ENCODE results near the gene SVIL. TPM values are rescaled to one million over a fixed set of nuclear protein-coding genes. Genes with fewer than 3 reads are reported as not detected.

SVIL gene
- total RNA-seq, 1 donor from 2014 or later = 58.5 TPM

DNA sequence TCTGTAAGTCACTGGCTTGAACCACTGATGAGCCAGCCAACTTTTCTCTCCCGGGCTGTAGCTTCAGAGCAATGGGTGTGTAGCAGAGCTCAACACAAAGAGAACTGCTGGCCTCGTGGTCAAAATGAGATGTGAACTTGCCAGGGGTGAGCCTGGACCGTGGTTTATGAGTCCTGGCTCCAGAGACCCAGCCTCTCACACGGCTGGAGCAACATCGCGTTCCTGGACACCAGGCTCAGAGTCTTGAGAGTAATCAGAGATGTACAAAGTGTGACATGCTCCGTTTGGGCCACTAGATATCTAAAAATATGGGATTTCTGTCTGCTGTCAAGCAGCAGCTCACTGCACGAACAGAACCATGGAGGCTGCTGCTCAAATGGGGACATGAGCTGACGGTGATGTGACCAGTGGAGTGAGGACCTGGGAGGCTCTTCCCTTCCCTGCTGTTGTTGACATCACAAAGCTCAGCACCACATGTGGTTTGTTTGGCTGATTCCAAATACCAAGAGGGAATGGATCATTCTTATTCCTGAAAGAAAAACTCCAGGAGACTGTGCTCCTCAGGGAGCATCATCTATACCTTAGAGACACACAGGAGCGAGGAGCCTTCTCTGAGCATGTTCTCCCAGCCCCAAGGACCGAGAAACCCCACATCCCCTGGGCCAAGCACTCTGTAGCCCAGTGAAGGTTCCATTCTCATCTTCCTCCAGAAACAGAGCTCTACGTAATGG lies 9.2 kb upstream of the SVIL start:
- no peak overlapping the region for H3K4me3 ChIP-seq (ENCODE audit: low read depth, low read length)
- TF ChIP-seq CTCF (conservative IDR thresholded peaks at IDR 0.05; ENCODE audit: low read depth, low read length) = no peak
- DNase-seq (ENCODE audit: low read depth) = no peak

- DNase-seq (ENCODE audit: low read depth) = no peak
- H3K4me3 ChIP-seq (ENCODE audit: low read depth, low read length) = no peak overlapping the region
- TF ChIP-seq CTCF (conservative IDR thresholded peaks at IDR 0.05; ENCODE audit: low read depth, low read length) = no peak
Observed at GRCh38 chr10:29642990-29643389, 8.2 kb upstream of the SVIL start.

GRCh38 chr10:29637537-29637936 lies 2.8 kb upstream of the SVIL start:
- no peak for DNase-seq (ENCODE audit: low read depth)
- no peak for TF ChIP-seq CTCF (conservative IDR thresholded peaks at IDR 0.05; ENCODE audit: low read depth, low read length)
- no peak overlapping the region for H3K4me3 ChIP-seq (ENCODE audit: low read depth, low read length)

GRCh38 chr10:29636178-29636577 lies 1.4 kb upstream of the SVIL start:
- no peak for TF ChIP-seq CTCF (conservative IDR thresholded peaks at IDR 0.05; ENCODE audit: low read depth, low read length)
- H3K4me3 ChIP-seq (ENCODE audit: low read depth, low read length) = no peak overlapping the region

DNA sequence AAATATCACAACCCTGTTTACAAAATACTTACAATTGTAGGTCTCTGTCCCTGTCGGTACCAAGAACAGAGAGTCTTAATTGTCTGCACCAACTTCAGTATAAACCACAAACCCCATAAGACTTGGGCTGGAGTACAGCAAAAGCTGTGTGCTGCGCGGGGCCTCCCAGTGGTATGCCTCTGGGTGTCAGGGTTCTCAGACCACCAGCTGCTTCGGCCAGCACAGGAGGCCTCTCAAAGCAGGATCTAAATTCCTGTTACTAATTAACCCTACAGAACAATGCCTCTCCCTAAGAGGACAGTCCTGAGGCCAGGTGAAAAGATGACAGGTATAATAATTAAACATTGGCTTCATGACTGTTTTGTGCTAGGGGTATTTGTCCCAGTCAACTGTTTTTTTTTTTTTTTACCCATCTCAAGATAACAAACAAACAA lies 957 bp upstream of the SVIL start:
- no peak for TF ChIP-seq CTCF (conservative IDR thresholded peaks at IDR 0.05; ENCODE audit: low read depth, low read length)
- H3K4me3 ChIP-seq (ENCODE audit: low read depth, low read length) = no peak overlapping the region
- DNase-seq (ENCODE audit: low read depth) = no peak

More at GRCh38 chr10:29636178-29636577, 1.4 kb upstream of the SVIL start:
- no peak for DNase-seq (ENCODE audit: low read depth)

DNA sequence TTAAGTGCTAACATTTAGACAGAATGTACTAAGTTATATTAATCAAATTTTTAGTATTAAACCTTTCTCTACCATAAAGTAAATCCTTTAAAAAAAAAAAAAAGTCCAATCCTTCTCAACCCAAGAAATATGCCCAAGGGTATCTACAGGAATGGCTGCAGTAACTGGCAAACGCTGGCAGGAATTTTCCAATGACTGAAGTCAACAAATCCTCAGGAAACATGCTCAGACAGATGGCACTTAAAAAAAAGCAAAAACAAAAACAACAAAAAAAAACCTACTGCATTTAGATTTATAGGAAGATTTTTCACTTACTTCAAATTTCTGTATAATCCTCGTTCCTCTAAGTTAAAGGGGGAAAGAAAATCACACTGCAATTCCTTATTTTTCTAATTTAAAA lies 666 bp downstream of the SVIL start:
- no peak for DNase-seq (ENCODE audit: low read depth)
- TF ChIP-seq CTCF (conservative IDR thresholded peaks at IDR 0.05; ENCODE audit: low read depth, low read length) = no peak
- H3K4me3 ChIP-seq (ENCODE audit: low read depth, low read length) = no peak overlapping the region

- DNase-seq (ENCODE audit: low read depth) = no peak
- TF ChIP-seq CTCF (conservative IDR thresholded peaks at IDR 0.05; ENCODE audit: low read depth, low read length) = no peak
- no peak overlapping the region for H3K4me3 ChIP-seq (ENCODE audit: low read depth, low read length)
Observed at GRCh38 chr10:29631049-29631339, 3.8 kb downstream of the SVIL start.

Measured in epithelial cell of proximal tubule (primary cell).